Endodermal cell (in vitro differentiated cells): ENCODE data around the gene SDK1. TPM values are rescaled to one million over a fixed set of nuclear protein-coding genes. Genes with fewer than 3 reads are reported as not detected.
"Not testable (repeated sequence)": the region's sequence is repeated elsewhere in the genome, so short reads cannot be mapped to it uniquely, and the experiment has no call there.

Experiments
- DNase-seq: peaks from one replicate; pipeline ENCODE4 v3.0.0-alpha.2; 2017
- H3K27ac ChIP-seq: 2 replicates; pipeline ENCODE4 v1.5.1; 2013; ENCODE audit warnings: mild to moderate bottlenecking, low read depth, low read length, moderate library complexity
- H3K27me3 ChIP-seq: 2 replicates; pipeline ENCODE4 v1.6.1; 2013; ENCODE audit warnings: mild to moderate bottlenecking, low read length, moderate library complexity; ENCODE audit not compliant: insufficient read depth, control insufficient read depth, poor library complexity, severe bottlenecking
- H3K36me3 ChIP-seq: 2 replicates; pipeline ENCODE4 v1.7.0; 2013; ENCODE audit warnings: mild to moderate bottlenecking, low read length, moderate library complexity; ENCODE audit not compliant: control insufficient read depth, insufficient read depth
- H3K4me1 ChIP-seq: one replicate; pipeline ENCODE4 v1.7.0; 2013; ENCODE audit warnings: low read length; ENCODE audit not compliant: control insufficient read depth, insufficient read depth
- H3K4me3 ChIP-seq: 2 replicates; pipeline ENCODE4 v1.5.1; 2013; ENCODE audit warnings: mild to moderate bottlenecking, low read length, moderate library complexity
- H3K9ac ChIP-seq: 2 replicates; pipeline ENCODE4 v1.6.1; 2013; ENCODE audit warnings: mild to moderate bottlenecking, low read length, moderate library complexity; ENCODE audit not compliant: poor library complexity, severe bottlenecking; ENCODE audit errors: extremely low read depth
- H3K9me3 ChIP-seq: 2 replicates; pipeline ENCODE4 v1.6.1; 2013; ENCODE audit warnings: mild to moderate bottlenecking, low read length, moderate library complexity; ENCODE audit not compliant: control insufficient read depth
- H3K27ac Mint-ChIP-seq: 2 replicates; pipeline ENCODE4 v1.8.0; 2020; ENCODE audit warnings: mixed read lengths
- H3K27me3 Mint-ChIP-seq: 2 replicates; pipeline ENCODE4 v1.8.0; 2021; ENCODE audit warnings: mild to moderate bottlenecking, mixed read lengths; ENCODE audit not compliant: insufficient read depth
- H3K36me3 Mint-ChIP-seq: 2 replicates; pipeline ENCODE4 v1.8.0; 2020; ENCODE audit warnings: low read depth, mixed read lengths
- H3K4me1 Mint-ChIP-seq: 2 replicates; pipeline ENCODE4 v1.8.0; 2020; ENCODE audit warnings: mixed read lengths
- H3K4me3 Mint-ChIP-seq: 2 replicates; pipeline ENCODE4 v1.8.0; 2020; ENCODE audit warnings: mild to moderate bottlenecking, moderate library complexity, mixed read lengths
- H3K9me3 Mint-ChIP-seq: 2 replicates; pipeline ENCODE4 v1.8.0; 2020; ENCODE audit warnings: mild to moderate bottlenecking, mixed read lengths
- CTCF ChIP-seq: fragments of 200-600 bp; sonication (generic); conservative IDR thresholded peaks from 2 replicates; pipeline ENCODE4 v1.5.0; 2021; ENCODE audit warnings: antibody characterized with exemption, mild to moderate bottlenecking
- WGBS, 2 experiments: methylation state at CpG; one replicate each; pipeline versions ENCODE4 v1.1.5 to v1.1.7; 2013; ENCODE audit warnings: missing lambda C conversion rate in 2 of 2, mixed read lengths in 1 of 2; ENCODE audit not compliant: insufficient coverage in 1 of 2, insufficient read length in 1 of 2; 5-methylcytosine and 5-hydroxymethylcytosine counted together
- total RNA-seq, 2 donors: library from RNA; stranded (reverse); fragmentation: NEBNext Ultra II Directional in 1 of 2; extraction: Animal tissue kit (Norgen Biotek cat#: 25700) in 1 of 2; gene quantifications; 2 replicates in 1 of 2; 3 replicates in 1 of 2; pipeline ENCODE4 v1.2.1, GENCODE V29; 2021

SDK1 gene
- total RNA-seq, 2 donors from 2014 or later: 22.7 to 23.1 TPM

DNA sequence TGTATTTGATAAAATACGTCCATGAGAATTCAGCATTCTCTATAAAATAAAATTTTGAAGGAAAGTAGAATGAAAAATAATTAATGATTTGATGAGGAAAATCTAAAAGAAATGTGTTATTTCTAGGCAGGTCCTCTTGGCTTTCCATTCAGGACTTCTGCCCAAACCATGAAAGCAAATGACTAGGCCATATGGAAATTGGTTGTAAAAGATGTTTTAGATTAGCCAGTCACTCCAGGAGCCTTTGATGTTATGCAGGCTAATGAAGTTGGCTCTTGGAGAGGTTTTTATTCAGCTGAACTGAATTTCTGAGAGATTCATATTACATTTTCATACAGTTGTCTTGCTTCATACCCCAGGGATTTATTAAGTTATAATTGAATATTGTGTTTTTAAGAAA, 452.8 kb downstream of the SDK1 start:
- H3K36me3 Mint-ChIP-seq: no peaks in the 10 kb centered on the region
- DNase-seq: no peak
- Histone ChIP-seq H3K9ac (no peak overlapping the region), H3K9me3 (peaks cover 5% of the 10 kb centered on the region), H3K27me3 (no peaks in the 10 kb centered on the region), H3K4me1 (peaks cover 8% of the 10 kb centered on the region), H3K4me3 (peak overlapping the region; percentile 48), H3K36me3 (no peaks in the 10 kb centered on the region), H3K27ac (no peak overlapping the region)
- WGBS, 2 experiments: 100% methylated on average over 1 of the region's 1 CpG; no CpG with 5 or more reads in 1 of the 2 experiments
- TF ChIP-seq CTCF: no peak
- peaks cover 32% of the 10 kb centered on the region for H3K4me1 Mint-ChIP-seq
- no peak overlapping the region for H3K27ac Mint-ChIP-seq
- peaks cover 8% of the 10 kb centered on the region for H3K9me3 Mint-ChIP-seq
- H3K4me3 Mint-ChIP-seq: no peak overlapping the region
- no peaks in the 10 kb centered on the region for H3K27me3 Mint-ChIP-seq

GRCh38 chr7:3754493-3755341, 453.7 kb downstream of the SDK1 start:
- peak overlapping the region; percentile 48 for H3K4me3 ChIP-seq
- Mint-ChIP-seq H3K27ac (peak overlapping the region; percentile 72), H3K36me3 (no peaks in the 10 kb centered on the region), H3K9me3 (peaks cover 10% of the 10 kb centered on the region), H3K4me3 (no peak overlapping the region), H3K27me3 (no peaks in the 10 kb centered on the region), H3K4me1 (peaks cover 28% of the 10 kb centered on the region)
- peaks cover 9% of the 10 kb centered on the region for H3K9me3 ChIP-seq
- TF ChIP-seq CTCF: no peak
- peaks cover 8% of the 10 kb centered on the region for H3K4me1 ChIP-seq
- peak overlapping the region; percentile 54 for H3K27ac ChIP-seq
- no peak overlapping the region for H3K9ac ChIP-seq
- no peaks in the 10 kb centered on the region for H3K36me3 ChIP-seq
- 70 to 79% methylated on average over 10 to 15 of the region's 15 CpGs for WGBS, 2 experiments
- peak; percentile 70 for DNase-seq
- H3K27me3 ChIP-seq: no peaks in the 10 kb centered on the region

DNA sequence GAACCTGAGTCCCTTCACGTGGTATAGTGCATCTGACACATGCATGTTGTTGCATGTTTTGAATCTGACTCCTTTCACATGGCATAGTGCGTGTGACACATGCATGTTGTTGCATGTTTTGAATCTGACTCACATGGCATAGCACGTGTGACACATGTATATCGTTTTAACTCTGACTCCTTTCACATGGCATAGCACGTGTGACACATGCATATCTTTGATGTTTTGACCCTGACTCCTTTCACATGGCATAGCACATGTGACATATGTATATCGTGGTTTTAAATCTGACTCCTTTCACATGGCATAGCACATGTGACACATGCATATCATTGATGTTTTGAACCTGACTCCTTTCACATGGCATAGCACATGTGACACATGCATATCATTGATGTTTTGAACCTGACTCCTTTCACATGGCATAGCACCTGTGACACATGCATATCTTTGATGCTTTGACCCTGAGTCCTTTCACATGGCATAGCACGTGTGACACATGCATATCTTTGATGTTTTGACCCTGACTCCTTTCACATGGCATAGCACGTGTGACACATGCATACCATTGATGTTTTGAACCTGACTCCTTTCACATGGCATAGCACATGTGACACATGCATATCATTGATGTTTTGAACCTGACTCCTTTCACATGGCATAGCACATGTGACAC, 454.9 kb downstream of the SDK1 start:
- not testable (repeated sequence) for H3K9me3 ChIP-seq, H3K36me3 ChIP-seq, H3K4me3 ChIP-seq, H3K9ac ChIP-seq, H3K27ac ChIP-seq, H3K27me3 Mint-ChIP-seq, H3K4me1 ChIP-seq, DNase-seq, H3K36me3 Mint-ChIP-seq, H3K4me3 Mint-ChIP-seq, H3K27me3 ChIP-seq, H3K27ac Mint-ChIP-seq
- H3K4me1 Mint-ChIP-seq: peaks cover 18% of the 10 kb centered on the region
- WGBS, 2 experiments: 94 to 99% methylated on average over 8 of the region's 8 CpGs
- peaks cover 10% of the 10 kb centered on the region for H3K9me3 Mint-ChIP-seq
